GM19025 (cell line): Measurements from ENCODE around the gene MDM1.

ENCODE experiments used
- ATAC-seq: cut with Tn5 transposase; IDR thresholded peaks from one replicate; pipeline ENCODE4 v1.9.1; 2021; ENCODE audit warnings: mild to moderate bottlenecking, low read depth, moderate library complexity; ENCODE audit not compliant: unreplicated experiment

MDM1 gene

GRCh38 chr12:68331869-68332727, at the start of gene MDM1:
Gene MDM1, minus strand, starts transcription at chr12:68332362. Its CDS starts 117 bp downstream, at chr12:68332245.
- peak; percentile 99 for ATAC-seq

GRCh38 chr12:68381476-68382219, 49.5 kb upstream of the MDM1 start:
- no peak for ATAC-seq

- no peak for ATAC-seq
Measured at GRCh38 chr12:68378872-68379606, 46.9 kb upstream of the MDM1 start.

- ATAC-seq = no peak
Measured at GRCh38 chr12:68377881-68378280, 45.7 kb upstream of the MDM1 start.

GRCh38 chr12:68376901-68377300, 44.7 kb upstream of the MDM1 start:
- ATAC-seq = no peak

GRCh38 chr12:68375756-68376695, 43.9 kb upstream of the MDM1 start:
- no peak for ATAC-seq

GRCh38 chr12:68374307-68374982, 42.3 kb upstream of the MDM1 start:
- ATAC-seq = peak; percentile 95

GRCh38 chr12:68370667-68371066, 38.5 kb upstream of the MDM1 start:
- no peak for ATAC-seq

- no peak for ATAC-seq
Measured at GRCh38 chr12:68370006-68370590, 37.9 kb upstream of the MDM1 start.

GRCh38 chr12:68368327-68368726, 36.2 kb upstream of the MDM1 start:
- no peak for ATAC-seq

GRCh38 chr12:68367903-68368302, 35.7 kb upstream of the MDM1 start:
- no peak for ATAC-seq

- no peak for ATAC-seq
Measured at GRCh38 chr12:68367116-68367515, 35.0 kb upstream of the MDM1 start.

GRCh38 chr12:68364893-68365725, 32.9 kb upstream of the MDM1 start:
- peak; percentile 87 for ATAC-seq

- ATAC-seq = no peak
Measured at GRCh38 chr12:68364328-68364727, 32.2 kb upstream of the MDM1 start.

- no peak for ATAC-seq
Measured at GRCh38 chr12:68361953-68362352, 29.8 kb upstream of the MDM1 start.

GRCh38 chr12:68359674-68360073, 27.5 kb upstream of the MDM1 start:
- no peak for ATAC-seq

- ATAC-seq = peak; percentile 79
Measured at GRCh38 chr12:68358532-68359485, 26.6 kb upstream of the MDM1 start.
